ENCODE results near the gene FER1L5.
"Not testable (repeated sequence)": the region's sequence is repeated elsewhere in the genome, so short reads cannot be mapped to it uniquely, and the experiment has no call there.

The FER1L5 gene

DNA sequence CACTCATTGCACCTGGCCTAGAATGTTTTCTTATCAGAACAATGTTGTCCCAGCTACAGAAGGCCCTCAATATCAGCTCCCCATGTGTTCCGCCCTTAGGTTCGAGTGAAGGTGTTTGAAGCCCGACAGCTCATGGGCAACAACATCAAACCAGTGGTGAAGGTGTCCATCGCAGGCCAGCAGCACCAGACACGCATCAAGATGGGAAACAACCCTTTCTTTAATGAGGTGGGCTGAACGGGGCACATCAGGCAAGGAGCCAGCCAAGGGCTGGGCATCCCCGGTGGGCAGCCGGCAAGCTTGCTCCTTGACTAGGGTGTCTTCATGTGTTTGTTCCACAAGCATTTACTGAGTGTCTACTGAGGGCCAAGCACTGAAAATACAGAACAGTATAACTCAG lies 9.2 kb downstream of the FER1L5 start:
- H3K4me3 ChIP-seq (ENCODE audit: low read depth, low read length) = no peak overlapping the region
- TF ChIP-seq, protein P1, sequence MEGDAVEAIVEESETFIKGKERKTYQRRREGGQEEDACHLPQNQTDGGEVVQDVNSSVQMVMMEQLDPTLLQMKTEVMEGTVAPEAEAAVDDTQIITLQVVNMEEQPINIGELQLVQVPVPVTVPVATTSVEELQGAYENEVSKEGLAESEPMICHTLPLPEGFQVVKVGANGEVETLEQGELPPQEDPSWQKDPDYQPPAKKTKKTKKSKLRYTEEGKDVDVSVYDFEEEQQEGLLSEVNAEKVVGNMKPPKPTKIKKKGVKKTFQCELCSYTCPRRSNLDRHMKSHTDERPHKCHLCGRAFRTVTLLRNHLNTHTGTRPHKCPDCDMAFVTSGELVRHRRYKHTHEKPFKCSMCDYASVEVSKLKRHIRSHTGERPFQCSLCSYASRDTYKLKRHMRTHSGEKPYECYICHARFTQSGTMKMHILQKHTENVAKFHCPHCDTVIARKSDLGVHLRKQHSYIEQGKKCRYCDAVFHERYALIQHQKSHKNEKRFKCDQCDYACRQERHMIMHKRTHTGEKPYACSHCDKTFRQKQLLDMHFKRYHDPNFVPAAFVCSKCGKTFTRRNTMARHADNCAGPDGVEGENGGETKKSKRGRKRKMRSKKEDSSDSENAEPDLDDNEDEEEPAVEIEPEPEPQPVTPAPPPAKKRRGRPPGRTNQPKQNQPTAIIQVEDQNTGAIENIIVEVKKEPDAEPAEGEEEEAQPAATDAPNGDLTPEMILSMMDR (IDR thresholded peaks at IDR 0.05; ENCODE audit: low read depth, low read length) = no peak

DNA sequence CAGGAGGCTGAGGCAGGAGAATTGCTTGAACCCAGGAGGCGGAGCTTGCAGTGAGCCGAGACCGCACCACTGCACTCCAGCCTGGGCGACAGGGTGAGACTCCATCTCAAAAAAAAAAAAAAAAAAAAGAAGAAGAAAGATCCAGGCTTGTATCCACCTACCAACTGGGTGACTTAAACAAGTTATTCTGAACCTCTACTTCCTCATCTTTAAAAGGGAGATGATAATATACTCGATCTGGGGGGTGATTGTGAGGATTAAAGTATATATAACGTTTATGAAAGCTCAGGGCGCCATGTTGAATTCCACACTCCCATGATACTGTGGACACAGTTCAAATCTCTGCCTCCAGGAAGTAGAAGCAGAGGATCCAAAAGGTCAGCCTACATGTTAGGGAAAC lies 12.2 kb downstream of the FER1L5 start:
- H3K4me3 ChIP-seq (ENCODE audit: low read depth, low read length) = not testable (repeated sequence)

DNA sequence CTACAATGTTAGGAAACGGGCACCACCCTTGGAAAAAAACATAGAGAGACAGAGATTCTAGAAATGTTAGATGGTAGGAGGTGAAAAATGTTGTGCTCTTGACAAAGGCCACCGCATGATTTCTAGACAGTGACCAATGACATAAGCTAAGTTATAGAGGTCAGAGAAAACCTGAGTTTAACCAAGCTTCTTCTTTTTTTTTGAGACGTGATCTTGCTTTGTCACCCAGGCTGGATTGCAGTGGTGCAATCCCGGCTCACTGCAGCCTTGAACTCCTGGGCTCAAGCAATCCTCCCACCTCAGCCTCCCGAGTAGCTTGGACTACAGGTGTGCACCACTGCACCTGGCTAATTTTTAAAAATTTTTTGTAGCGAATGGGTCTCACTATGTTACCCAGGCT lies 13.0 kb downstream of the FER1L5 start:
- TF ChIP-seq, protein P1 (IDR thresholded peaks at IDR 0.05; ENCODE audit: low read depth, low read length) = no peak
- H3K4me3 ChIP-seq (ENCODE audit: low read depth, low read length) = no peak overlapping the region

DNA sequence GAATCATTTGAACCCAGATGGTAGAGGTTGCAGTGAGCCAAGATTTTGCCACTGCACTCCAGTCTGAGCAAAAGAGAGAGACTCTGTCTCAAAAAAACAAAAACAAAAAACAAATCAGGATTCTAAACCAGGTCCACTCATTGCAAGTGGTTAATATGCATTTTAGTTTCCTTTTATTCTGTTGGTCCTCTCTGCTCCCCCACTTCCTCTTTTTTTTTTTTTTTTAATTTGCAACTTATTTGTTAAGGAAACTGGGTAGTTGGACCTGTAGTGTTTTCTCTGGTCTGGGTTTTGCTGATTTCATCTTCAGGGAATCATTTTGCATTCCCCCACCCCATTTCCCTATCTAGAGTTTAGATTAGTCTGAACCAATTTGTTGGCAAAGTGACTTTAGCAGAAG lies 14.0 kb downstream of the FER1L5 start:
- TF ChIP-seq, protein P1 (IDR thresholded peaks at IDR 0.05; ENCODE audit: low read depth, low read length) = no peak
- H3K4me3 ChIP-seq (ENCODE audit: low read depth, low read length) = no peak overlapping the region

DNA sequence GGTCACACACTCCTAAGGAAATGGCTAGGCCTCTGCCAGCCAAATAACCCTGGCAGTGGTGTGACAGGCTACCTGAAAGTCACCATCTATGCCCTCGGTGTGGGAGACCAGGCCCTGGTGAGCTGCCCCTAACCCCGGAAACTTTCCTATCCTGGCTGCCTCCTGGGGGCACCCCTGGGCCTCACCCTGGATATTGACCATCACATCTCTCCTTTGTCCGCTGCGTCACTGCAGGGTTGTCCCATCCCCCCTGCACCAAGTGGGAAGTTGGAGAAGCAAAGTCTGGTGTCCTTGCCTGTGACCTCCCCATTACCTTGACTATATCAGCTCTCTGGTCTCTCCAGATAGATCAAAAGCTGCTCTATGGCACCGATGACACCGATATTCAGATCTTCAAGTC lies 18.8 kb downstream of the FER1L5 start:
- TF ChIP-seq, protein P1 (IDR thresholded peaks at IDR 0.05; ENCODE audit: low read depth, low read length) = no peak
- no peak overlapping the region for H3K4me3 ChIP-seq (ENCODE audit: low read depth, low read length)

DNA sequence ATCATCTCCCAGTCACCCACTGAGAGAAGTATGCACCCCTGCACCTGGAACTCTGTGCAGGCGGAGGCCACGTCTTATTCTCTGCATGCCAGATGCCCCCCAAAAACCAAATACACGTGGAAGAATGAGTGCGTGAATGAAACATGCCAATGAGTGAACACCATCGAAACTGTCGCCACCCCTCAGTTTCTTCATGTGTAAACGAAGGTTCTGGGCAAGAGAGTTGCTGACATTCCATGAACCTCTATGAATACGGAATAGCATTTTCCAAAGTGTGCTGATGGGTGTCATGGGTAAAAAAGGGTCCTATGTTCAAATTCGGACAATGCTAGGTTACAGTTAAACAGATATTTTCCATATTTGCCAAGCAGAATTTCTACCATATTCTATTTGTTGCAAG lies 19.8 kb downstream of the FER1L5 start:
- H3K4me3 ChIP-seq (ENCODE audit: low read depth, low read length) = no peak overlapping the region
- TF ChIP-seq, protein P1 (IDR thresholded peaks at IDR 0.05; ENCODE audit: low read depth, low read length) = no peak

DNA sequence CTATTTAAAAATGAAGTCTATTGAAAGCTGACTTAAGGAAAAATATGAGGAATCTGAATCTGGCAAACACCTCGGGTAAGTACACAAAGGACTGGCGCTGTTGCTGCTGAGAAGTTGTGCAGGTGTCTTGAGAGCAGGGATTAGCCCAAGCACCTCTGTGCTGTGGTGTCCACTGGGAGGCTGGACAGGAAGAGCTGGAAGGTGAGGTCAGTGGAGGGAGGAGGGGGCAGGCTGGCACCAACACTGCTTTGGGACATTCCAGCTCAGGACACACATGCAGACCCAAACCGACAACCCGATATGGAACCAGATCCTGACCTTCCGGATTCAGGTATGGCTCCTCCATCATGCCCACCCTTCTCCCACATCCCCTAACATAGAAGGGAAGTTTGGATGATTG lies 20.6 kb downstream of the FER1L5 start:
- no peak overlapping the region for H3K4me3 ChIP-seq (ENCODE audit: low read depth, low read length)
- TF ChIP-seq, protein P1 (IDR thresholded peaks at IDR 0.05; ENCODE audit: low read depth, low read length) = no peak

DNA sequence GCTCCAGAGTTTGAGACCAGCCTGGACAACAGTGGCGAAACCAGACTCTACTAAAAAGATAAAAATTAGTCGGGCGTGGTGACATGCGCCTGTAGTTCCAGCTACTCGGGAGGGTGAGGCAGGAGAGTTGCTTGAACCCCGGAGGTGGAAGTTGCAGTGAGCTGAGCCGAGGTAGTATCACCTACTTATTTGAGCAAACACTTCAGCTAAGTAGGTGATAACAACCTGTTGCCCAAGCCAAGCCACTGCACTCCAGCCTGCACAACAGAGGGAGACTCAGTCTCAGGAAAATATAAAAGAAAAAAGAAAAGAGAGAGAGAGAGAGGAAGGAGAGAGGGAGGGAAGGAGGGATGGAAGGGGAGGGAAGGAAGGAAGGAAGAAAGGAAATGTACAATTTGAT lies 21.3 kb downstream of the FER1L5 start:
- H3K4me3 ChIP-seq (ENCODE audit: low read depth, low read length) = no peak overlapping the region
- TF ChIP-seq, protein P1 (IDR thresholded peaks at IDR 0.05; ENCODE audit: low read depth, low read length) = no peak

Measured in WI38 (cell line).